Measurements from ENCODE around the gene RNF166.

Gene RNF166

DNA sequence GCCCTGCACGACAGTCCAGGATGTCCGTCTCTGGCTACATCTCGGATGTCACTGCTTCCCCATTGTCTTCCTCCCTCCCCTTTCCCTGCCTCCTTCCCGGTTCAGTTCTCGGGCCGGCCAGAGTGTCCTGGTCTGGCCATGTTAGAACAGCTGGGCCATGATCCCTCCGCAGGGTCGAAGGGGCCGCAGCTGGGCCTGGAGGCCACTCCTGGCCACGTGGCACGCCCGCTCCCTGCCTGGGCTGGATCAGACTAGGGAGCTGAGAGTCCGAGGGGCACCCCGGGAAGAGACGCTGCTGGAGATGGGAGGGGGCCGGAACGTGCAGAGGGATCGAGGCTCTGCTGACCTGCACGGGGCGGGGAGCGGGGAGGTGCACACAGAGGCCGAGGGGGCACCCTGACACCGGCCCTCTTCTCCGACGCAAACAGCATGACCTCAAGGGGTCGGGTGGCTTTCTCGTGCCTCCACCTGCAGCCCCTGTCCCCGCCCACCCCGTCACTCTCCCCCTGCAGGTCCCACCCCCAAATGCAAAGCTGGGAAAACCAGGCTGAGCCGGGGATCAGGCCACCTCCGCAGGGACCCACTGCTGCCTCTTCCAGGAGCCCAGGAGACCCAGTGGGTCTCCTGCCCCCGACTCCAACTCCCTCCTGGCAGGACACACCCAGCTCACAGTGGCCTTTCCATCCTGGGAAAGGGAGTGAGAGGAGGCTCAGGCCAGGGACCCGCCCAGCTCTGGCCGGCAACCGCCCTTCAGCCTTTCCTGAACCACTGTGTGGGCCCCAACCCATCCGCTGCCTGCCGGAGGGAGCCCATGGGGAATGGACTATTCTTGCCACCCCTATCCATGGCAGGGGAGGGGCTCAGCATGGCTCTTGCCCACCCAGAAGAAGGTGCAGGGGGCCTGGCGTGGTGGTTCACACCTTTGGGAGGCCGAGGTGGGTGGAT is 38.6 kb upstream of the RNF166 start:
- no peak for DNase-seq (ENCODE audit: low read depth)
- TF ChIP-seq, protein P1, sequence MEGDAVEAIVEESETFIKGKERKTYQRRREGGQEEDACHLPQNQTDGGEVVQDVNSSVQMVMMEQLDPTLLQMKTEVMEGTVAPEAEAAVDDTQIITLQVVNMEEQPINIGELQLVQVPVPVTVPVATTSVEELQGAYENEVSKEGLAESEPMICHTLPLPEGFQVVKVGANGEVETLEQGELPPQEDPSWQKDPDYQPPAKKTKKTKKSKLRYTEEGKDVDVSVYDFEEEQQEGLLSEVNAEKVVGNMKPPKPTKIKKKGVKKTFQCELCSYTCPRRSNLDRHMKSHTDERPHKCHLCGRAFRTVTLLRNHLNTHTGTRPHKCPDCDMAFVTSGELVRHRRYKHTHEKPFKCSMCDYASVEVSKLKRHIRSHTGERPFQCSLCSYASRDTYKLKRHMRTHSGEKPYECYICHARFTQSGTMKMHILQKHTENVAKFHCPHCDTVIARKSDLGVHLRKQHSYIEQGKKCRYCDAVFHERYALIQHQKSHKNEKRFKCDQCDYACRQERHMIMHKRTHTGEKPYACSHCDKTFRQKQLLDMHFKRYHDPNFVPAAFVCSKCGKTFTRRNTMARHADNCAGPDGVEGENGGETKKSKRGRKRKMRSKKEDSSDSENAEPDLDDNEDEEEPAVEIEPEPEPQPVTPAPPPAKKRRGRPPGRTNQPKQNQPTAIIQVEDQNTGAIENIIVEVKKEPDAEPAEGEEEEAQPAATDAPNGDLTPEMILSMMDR (IDR thresholded peaks at IDR 0.05; ENCODE audit: low read depth, low read length, missing control alignments), result no peak
- H3K4me3 ChIP-seq (ENCODE audit: low read depth, low read length), result no peak overlapping the region
- in situ Hi-C loops (cut with HindIII; ENCODE audit: low sequenced_read_pairs), result no loop called here

DNA sequence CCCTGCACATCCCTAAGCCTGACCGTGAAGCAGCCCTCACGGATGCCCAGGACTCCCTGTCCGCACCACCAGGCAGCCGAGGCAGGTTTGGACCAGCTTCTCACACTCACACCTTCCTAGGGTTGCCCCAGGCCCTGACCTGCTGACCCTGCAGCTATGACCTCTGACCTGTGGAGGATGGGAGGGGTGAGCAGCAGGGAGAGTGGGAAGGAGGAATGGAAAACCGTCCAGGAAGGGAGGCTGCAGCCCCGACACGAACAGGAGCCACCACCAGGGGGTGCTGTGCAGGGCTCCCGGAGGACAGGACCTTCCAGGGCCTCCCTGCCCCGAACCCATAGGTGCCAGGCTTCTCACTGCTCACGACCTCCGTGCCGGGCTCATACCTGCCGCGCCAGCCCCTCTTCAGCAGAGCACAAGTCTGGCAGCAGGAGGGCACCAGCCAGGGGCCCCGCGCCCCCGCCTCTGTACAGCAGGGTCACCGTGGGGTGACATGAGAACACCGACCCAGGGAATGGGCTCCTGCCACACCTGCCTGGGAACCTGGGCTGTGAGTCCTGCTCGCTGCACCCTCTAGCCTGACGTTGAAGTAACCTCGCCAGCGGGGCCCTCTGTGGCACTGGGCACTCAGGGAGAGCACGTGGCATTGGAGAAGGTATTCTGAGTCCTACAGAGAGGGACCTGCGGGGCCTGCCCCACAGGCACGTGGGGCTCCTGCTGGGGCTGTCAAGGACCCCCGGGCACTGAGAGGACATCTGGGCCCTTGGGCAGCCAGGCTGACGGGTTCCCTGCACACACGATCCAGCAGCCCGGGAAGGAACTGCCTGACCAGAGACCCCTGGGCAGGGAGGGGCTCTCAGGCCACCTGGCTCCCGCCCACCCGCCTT is 37.7 kb upstream of the RNF166 start:
- no peak for DNase-seq (ENCODE audit: low read depth)
- H3K4me3 ChIP-seq (ENCODE audit: low read depth, low read length), result no peak overlapping the region
- in situ Hi-C loops (cut with HindIII; ENCODE audit: low sequenced_read_pairs), result no loop called here
- TF ChIP-seq, protein P1 (IDR thresholded peaks at IDR 0.05; ENCODE audit: low read depth, low read length, missing control alignments), result peak; percentile 83

DNA sequence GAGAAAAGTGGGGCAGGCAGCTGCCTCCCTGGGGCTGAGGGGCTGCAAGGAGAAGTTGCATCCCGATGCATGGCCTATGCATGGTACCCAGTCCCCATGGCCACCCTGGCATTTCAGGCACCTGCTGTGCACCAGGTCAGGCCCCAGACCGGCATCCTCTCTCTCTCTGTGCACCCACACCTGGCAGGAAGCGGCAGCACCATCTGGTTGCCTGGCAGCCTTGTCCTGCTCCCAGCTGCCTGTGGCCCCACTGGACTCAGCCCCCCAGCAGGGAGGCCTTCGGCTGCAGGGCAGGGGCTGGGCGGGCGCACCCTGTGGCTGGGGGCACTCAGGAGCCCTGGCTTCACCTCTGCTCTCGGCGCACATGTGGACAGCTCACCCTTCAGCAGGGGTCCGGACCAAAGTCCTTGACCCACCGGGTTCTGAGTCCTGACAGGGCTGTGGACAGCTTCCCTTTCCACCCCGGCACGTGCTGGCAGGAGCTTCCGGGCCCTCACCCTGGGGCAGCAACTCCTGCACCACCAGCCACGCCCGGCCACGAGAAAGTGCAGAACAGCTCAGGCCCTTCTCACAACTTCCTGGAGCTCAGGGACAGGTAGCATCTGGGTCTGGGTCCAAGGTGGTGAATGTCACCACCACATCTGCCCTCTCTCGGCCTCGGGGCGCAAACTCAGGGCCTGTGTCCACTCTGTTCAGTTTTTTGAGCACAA is 36.8 kb upstream of the RNF166 start:
- no peak for DNase-seq (ENCODE audit: low read depth)
- no peak overlapping the region for H3K4me3 ChIP-seq (ENCODE audit: low read depth, low read length)
- in situ Hi-C loops (cut with HindIII; ENCODE audit: low sequenced_read_pairs), result no loop called here
- TF ChIP-seq, protein P1 (IDR thresholded peaks at IDR 0.05; ENCODE audit: low read depth, low read length, missing control alignments), result no peak

DNA sequence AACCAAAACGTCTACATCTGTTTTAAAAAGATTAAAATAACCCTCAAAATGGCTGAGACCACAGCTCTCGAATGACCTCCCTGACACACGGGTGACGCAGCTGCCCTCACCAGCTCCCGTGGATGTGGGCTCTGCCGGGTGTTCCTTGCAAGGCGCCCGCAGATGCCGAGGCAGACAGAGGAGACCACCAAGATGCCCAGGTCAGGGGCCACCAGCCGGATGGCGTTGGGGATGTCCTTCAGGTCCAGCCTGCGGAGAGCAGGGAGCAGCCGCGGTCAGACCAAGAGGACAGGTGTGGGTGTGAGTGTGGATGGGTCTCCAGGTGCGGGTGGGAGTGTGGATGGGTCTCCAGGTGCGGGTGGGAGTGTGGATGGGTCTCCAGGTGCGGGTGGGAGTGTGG is 35.2 kb upstream of the RNF166 start:
- H3K4me3 ChIP-seq (ENCODE audit: low read depth, low read length), result no peak overlapping the region
- TF ChIP-seq, protein P1 (IDR thresholded peaks at IDR 0.05; ENCODE audit: low read depth, low read length, missing control alignments), result no peak
- DNase-seq (ENCODE audit: low read depth), result no peak
- in situ Hi-C loops (cut with HindIII; ENCODE audit: low sequenced_read_pairs), result no loop called here

DNA sequence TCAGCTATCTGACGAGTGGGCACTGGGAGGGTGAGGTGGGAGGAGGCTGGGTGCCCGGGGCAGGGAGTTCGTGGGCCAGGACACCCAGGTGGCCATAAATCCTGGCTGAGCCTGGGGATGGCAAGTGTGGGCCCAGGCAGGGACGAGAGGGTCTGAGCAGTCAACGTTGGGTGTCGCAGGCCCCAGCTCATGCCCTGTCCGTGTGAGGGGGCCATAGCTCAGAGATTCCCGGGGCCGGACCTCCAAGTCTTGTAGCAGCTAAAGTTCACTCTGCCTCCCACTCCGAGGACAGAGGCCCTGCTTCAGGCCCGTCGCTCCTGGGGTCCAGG is 34.5 kb upstream of the RNF166 start:
- TF ChIP-seq, protein P1 (IDR thresholded peaks at IDR 0.05; ENCODE audit: low read depth, low read length, missing control alignments), result no peak

More for the DNA sequence above, 34.5 kb upstream of the RNF166 start:
- no peak for DNase-seq (ENCODE audit: low read depth)
- no peak overlapping the region for H3K4me3 ChIP-seq (ENCODE audit: low read depth, low read length)
- in situ Hi-C loops (cut with HindIII; ENCODE audit: low sequenced_read_pairs), result no loop called here
